ENCODE results near the gene RAET1L. TPM values are rescaled to one million over a fixed set of nuclear protein-coding genes. Genes with fewer than 3 reads are reported as not detected.

RAET1L gene
- total and polyA plus RNA-seq, 2 donors (not counting 1 experiment from before 2014, with no cell fraction given): not detected

GRCh38 chr6:150030611-150031010 lies 5.3 kb upstream of the RAET1L start:
- no peaks in the 10 kb centered on the region for H4K20me1 ChIP-seq (ENCODE audit: control insufficient read depth, insufficient read depth, low read length, poor library complexity, severe bottlenecking)
- no peak overlapping the region for H2AFZ ChIP-seq (ENCODE audit: insufficient read depth, low read depth, low read length, poor library complexity, severe bottlenecking)
- CTCF ChIA-PET: interaction anchor here (1.0 kb wide), 1 partner anchor 318 kb away, joined by 3 read pairs; no protein-coding TSS in a partner anchor
- H3K9me3 Mint-ChIP-seq (ENCODE audit: insufficient read depth): no peaks in the 10 kb centered on the region
- H3K4me3 Mint-ChIP-seq: no peak overlapping the region
- ATAC-seq (ENCODE audit: low read depth): no peak
- H3K27ac Mint-ChIP-seq: no peak overlapping the region
- no peak for DNase-seq
- peaks cover 28% of the 10 kb centered on the region for H3K4me1 Mint-ChIP-seq
- no peaks in the 10 kb centered on the region for H3K79me2 ChIP-seq (ENCODE audit: control insufficient read depth, insufficient read depth, low read length)
- POLR2A ChIA-PET: interaction anchor here (0.5 kb wide), 1 partner anchor 152 kb away, joined by 3 read pairs; no protein-coding TSS in a partner anchor
- peaks cover 23 to 24% of the 10 kb centered on the region in 2 donors for H3K4me1 ChIP-seq (ENCODE audit: control insufficient read depth in 2 of 2, insufficient read depth in 2 of 2, low read length in 2 of 2)
- H3K4me3 ChIP-seq (ENCODE audit: control extremely low read depth in 1 of 5, extremely low read depth in 1 of 5, insufficient read depth in 1 of 5, low read depth in 2 of 5, low read length in 4 of 5): no peak overlapping the region
- no peak overlapping the region for H3K4me2 ChIP-seq (replicated peaks; ENCODE audit: low read depth, low read length, poor library complexity, severe bottlenecking)
- H3K36me3 ChIP-seq (replicated peaks in 1 of 2; ENCODE audit: control extremely low read depth in 1 of 2, control insufficient read depth in 1 of 2, extremely low read depth in 1 of 2, insufficient read depth in 2 of 2, low read length in 1 of 2): no peaks in the 10 kb centered on the region
- no peak overlapping the region for H3K9ac ChIP-seq (ENCODE audit: low read length)
- peaks cover 0 to 11% (median 0%) of the 10 kb centered on the region in 3 donors for H3K9me3 ChIP-seq (ENCODE audit: control extremely low read depth in 1 of 3, control insufficient read depth in 2 of 3, insufficient read depth in 1 of 3, low read length in 2 of 3)
- no peak overlapping the region for H3K27ac ChIP-seq (ENCODE audit: low read length in 2 of 2)
- H3K27me3 ChIP-seq (replicated peaks in 1 of 4; ENCODE audit: control extremely low read depth in 1 of 4, control insufficient read depth in 3 of 4, insufficient read depth in 4 of 4, low read length in 3 of 4): peaks cover 0 to 41% (median 23%) of the 10 kb centered on the region in 4 experiments
- 90% methylated on average over 3 of the region's 3 CpGs for WGBS (ENCODE audit: insufficient coverage)
- TF ChIP-seq CTCF (IDR thresholded peaks at IDR 0.05) (no peak), EZH2 (IDR thresholded peaks at IDR 0.05; ENCODE audit: borderline replicate concordance, insufficient read depth, low read depth, low read length, poor library complexity, severe bottlenecking) (no peak)
- intact Hi-C loops (cut with micrococcal nuclease): no loop called here
- H3K27me3 Mint-ChIP-seq: peaks cover 37% of the 10 kb centered on the region

GRCh38 chr6:150029749-150030148 lies 4.4 kb upstream of the RAET1L start:
- H3K9ac ChIP-seq (ENCODE audit: low read length): no peak overlapping the region
- H3K27me3 Mint-ChIP-seq: peaks cover 38% of the 10 kb centered on the region
- DNase-seq: peak; percentile 69
- no peak overlapping the region for H3K4me3 ChIP-seq (ENCODE audit: control extremely low read depth in 1 of 5, extremely low read depth in 1 of 5, insufficient read depth in 1 of 5, low read depth in 2 of 5, low read length in 4 of 5)
- TF ChIP-seq EZH2 (IDR thresholded peaks at IDR 0.05; ENCODE audit: borderline replicate concordance, insufficient read depth, low read depth, low read length, poor library complexity, severe bottlenecking) (no peak), CTCF (IDR thresholded peaks at IDR 0.05) (no peak)
- H3K9me3 ChIP-seq (ENCODE audit: control extremely low read depth in 1 of 3, control insufficient read depth in 2 of 3, insufficient read depth in 1 of 3, low read length in 2 of 3): peaks cover 0 to 11% (median 0%) of the 10 kb centered on the region in 3 donors
- peaks cover 32 to 33% of the 10 kb centered on the region in 2 donors for H3K4me1 ChIP-seq (ENCODE audit: control insufficient read depth in 2 of 2, insufficient read depth in 2 of 2, low read length in 2 of 2)
- H3K9me3 Mint-ChIP-seq (ENCODE audit: insufficient read depth): no peaks in the 10 kb centered on the region
- POLR2A ChIA-PET: interaction anchor here (0.5 kb wide), 1 partner anchor 151 kb away, joined by 3 read pairs; no protein-coding TSS in a partner anchor
- peaks cover 0 to 42% (median 27%) of the 10 kb centered on the region in 4 experiments for H3K27me3 ChIP-seq (replicated peaks in 1 of 4; ENCODE audit: control extremely low read depth in 1 of 4, control insufficient read depth in 3 of 4, insufficient read depth in 4 of 4, low read length in 3 of 4)
- peak overlapping the region; percentile 12 for H3K4me2 ChIP-seq (replicated peaks; ENCODE audit: low read depth, low read length, poor library complexity, severe bottlenecking)
- no peak overlapping the region for H2AFZ ChIP-seq (ENCODE audit: insufficient read depth, low read depth, low read length, poor library complexity, severe bottlenecking)
- H3K4me1 Mint-ChIP-seq: peaks cover 34% of the 10 kb centered on the region
- intact Hi-C loops (cut with micrococcal nuclease): no loop called here
- ATAC-seq (ENCODE audit: low read depth): peak; percentile 74
- peak overlapping the region; percentile 42 for H3K4me3 Mint-ChIP-seq
- no peak overlapping the region for H3K27ac ChIP-seq (ENCODE audit: low read length in 2 of 2)
- no peak overlapping the region for H3K27ac Mint-ChIP-seq
- H4K20me1 ChIP-seq (ENCODE audit: control insufficient read depth, insufficient read depth, low read length, poor library complexity, severe bottlenecking): no peaks in the 10 kb centered on the region
- no peaks in the 10 kb centered on the region for H3K79me2 ChIP-seq (ENCODE audit: control insufficient read depth, insufficient read depth, low read length)
- WGBS (ENCODE audit: insufficient coverage): 76% methylated on average over 2 of the region's 4 CpGs
- CTCF ChIA-PET: no interaction called here
- H3K36me3 ChIP-seq (replicated peaks in 1 of 2; ENCODE audit: control extremely low read depth in 1 of 2, control insufficient read depth in 1 of 2, extremely low read depth in 1 of 2, insufficient read depth in 2 of 2, low read length in 1 of 2): no peaks in the 10 kb centered on the region

Data from B cell (primary cell).